Measurements from ENCODE around the gene WDFY2. TPM values are rescaled to one million over a fixed set of nuclear protein-coding genes. Genes with fewer than 3 reads are reported as not detected.

The WDFY2 gene
- total and polyA plus RNA-seq, 2 of the 8 experiments (the other 6 are each of a cell fraction or from before 2014, with no cell fraction given): 13.9 to 29.0 TPM

DNA sequence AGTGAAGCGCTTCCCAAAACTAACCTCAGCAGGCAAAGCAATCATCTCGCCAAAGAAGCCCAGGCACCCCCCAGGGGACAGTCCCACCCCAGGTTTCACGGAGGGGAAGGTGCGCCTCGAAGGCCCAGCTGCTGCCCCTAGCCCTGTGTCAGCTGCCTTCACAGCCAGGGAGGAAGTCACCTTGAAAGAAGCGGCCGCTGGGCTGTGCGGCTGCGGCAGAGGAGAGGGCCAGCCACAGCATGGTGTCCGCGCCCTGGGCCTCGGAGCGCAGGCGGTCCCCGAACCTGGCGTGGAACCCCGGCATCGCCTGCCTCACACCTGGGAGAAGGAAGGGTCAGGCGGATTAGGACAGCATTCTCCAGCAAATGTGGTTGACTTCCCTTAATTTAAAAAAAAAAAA is 184.7 kb downstream of the WDFY2 start:
- Histone ChIP-seq H3K4me1 (replicated peaks in 1 of 4; ENCODE audit: control insufficient read depth in 3 of 4, insufficient read depth in 4 of 4, low read length in 3 of 4) (peaks cover 7 to 12% (median 9%) of the 10 kb centered on the region in 4 experiments), H3K27me3 (replicated peaks in 1 of 4; ENCODE audit: control insufficient read depth in 3 of 4, extremely low read depth in 1 of 4, insufficient read depth in 3 of 4, low read length in 3 of 4) (no peaks in the 10 kb centered on the region), H3K56ac (replicated peaks; ENCODE audit: insufficient read length, low read depth, low read length) (no peak overlapping the region), H3K36me3 (ENCODE audit: control insufficient read depth in 2 of 4, insufficient read depth in 4 of 4, low read length in 3 of 4) (no peaks in the 10 kb centered on the region), H3K4ac (replicated peaks; ENCODE audit: insufficient read length, low read depth, low read length) (no peak overlapping the region), H3K27ac (ENCODE audit: low read depth, low read length) (no peak overlapping the region), H4K5ac (ENCODE audit: insufficient read length, low read depth, low read length) (no peak overlapping the region), H4K8ac (ENCODE audit: extremely low read depth, insufficient read depth, low read length) (no peak overlapping the region; the same call in 1 of the 2 replicates), H2BK12ac (ENCODE audit: low read depth, low read length) (no peak overlapping the region), H2AFZ (ENCODE audit: low read length) (no peak overlapping the region), H3K14ac (ENCODE audit: insufficient read length) (no peak overlapping the region), H3K23ac (ENCODE audit: insufficient read length) (no peak overlapping the region), H3K18ac (ENCODE audit: extremely low read depth, low read length) (no peak overlapping the region), H3K4me2 (ENCODE audit: insufficient read depth in 1 of 2, low read depth in 2 of 2, low read length in 2 of 2) (peak overlapping the region in 1 of 2 experiments; percentile 17; a peak in 1 of 4 replicates), H3K9me3 (ENCODE audit: insufficient read depth in 2 of 2, low read depth in 1 of 2, low read length in 1 of 2) (no peaks in the 10 kb centered on the region), H2BK5ac (ENCODE audit: low read depth, low read length) (no peak overlapping the region), H3K23me2 (ENCODE audit: low read depth, low read length) (no peaks in the 10 kb centered on the region), H3K79me2 (ENCODE audit: control insufficient read depth in 1 of 2, insufficient read depth in 2 of 2, low read length in 2 of 2) (no peaks in the 10 kb centered on the region), H2BK120ac (replicated peaks; ENCODE audit: low read depth, low read length) (no peak overlapping the region), H3K9ac (replicated peaks in 1 of 4; ENCODE audit: extremely low read depth in 1 of 4, low read depth in 3 of 4, low read length in 3 of 4) (no peak overlapping the region), H3K4me3 (ENCODE audit: extremely low read depth in 1 of 4, insufficient read depth in 2 of 4, low read depth in 3 of 4, low read length in 4 of 4) (no peak overlapping the region), H2AK5ac (ENCODE audit: low read depth, low read length) (no peak overlapping the region), H4K91ac (replicated peaks; ENCODE audit: insufficient read length, low read length) (no peak overlapping the region), H3K79me1 (ENCODE audit: low read depth, low read length) (no peaks in the 10 kb centered on the region), H4K20me1 (replicated peaks in 1 of 2; ENCODE audit: control insufficient read depth in 1 of 2, insufficient read depth in 2 of 2, low read length in 2 of 2) (peaks cover 0 to 3% of the 10 kb centered on the region in 2 experiments), H2BK20ac (ENCODE audit: low read length) (no peak overlapping the region), H2BK15ac (ENCODE audit: low read length) (no peak overlapping the region)
- DNase-seq (ENCODE audit: low read depth in 1 of 2, low spot score in 2 of 2) (no peak), FAIRE-seq (no peak)
- ChIA-PET CTCF (ENCODE audit: partially characterized antibody) (interaction anchor here (0.8 to 4.3 kb wide), 18 partner anchors 11 to 447 kb away, joined by 3 to 38 read pairs (median 4); no protein-coding TSS in a partner anchor), POLR2A (ENCODE audit: partially characterized antibody) (interaction anchor here (1.1 to 2.5 kb wide), 3 partner anchors 21 to 316 kb away, joined by 3 to 11 read pairs (median 3); partner anchors contain the start of gene INTS6)
- 86% methylated on average over 19 of the region's 19 CpGs; no CpG with 5 or more reads in 1 of the 2 experiments for WGBS, 2 experiments (ENCODE audit: extremely low coverage in 1 of 2, insufficient coverage in 1 of 2, insufficient read length in 1 of 2, insufficient replicate concordance in 2 of 2, low coverage in 1 of 2, low lambda C conversion rate in 2 of 2, missing lambda C conversion rate in 1 of 2)
- TF ChIP-seq BCL11A (IDR thresholded peaks at IDR 0.05; ENCODE audit: low read depth in 2 of 2, low read length in 2 of 2) (no peak), POLR2AphosphoS5 (IDR thresholded peaks at IDR 0.05; ENCODE audit: low read depth, low read length) (no peak), JUN (IDR thresholded peaks at IDR 0.05; ENCODE audit: low read depth, low read length) (no peak), TAF7 (optimal IDR thresholded peaks at IDR 0.05; ENCODE audit: borderline replicate concordance, low read depth, low read length) (no peak), EP300 (IDR thresholded peaks at IDR 0.05; ENCODE audit: borderline replicate concordance in 1 of 2, low read depth in 2 of 2, low read length in 2 of 2) (no peak), PHF8 (conservative IDR thresholded peaks at IDR 0.05; ENCODE audit: low read depth, low read length) (no peak), CBX8 (IDR thresholded peaks at IDR 0.05; ENCODE audit: borderline replicate concordance, low read depth, low read length) (no peak), TAF1 (IDR thresholded peaks at IDR 0.05; ENCODE audit: low read depth, low read length) (no peak), FOSL1 (IDR thresholded peaks at IDR 0.05; ENCODE audit: insufficient read depth, low read depth, low read length) (no peak), CHD2 (IDR thresholded peaks at IDR 0.05; ENCODE audit: low read length) (no peak), SIX5 (IDR thresholded peaks at IDR 0.05; ENCODE audit: low read depth, low read length) (no peak), BACH1 (IDR thresholded peaks at IDR 0.05; ENCODE audit: low read length) (no peak), SIN3A (conservative IDR thresholded peaks at IDR 0.05 in 1 of 2, IDR thresholded peaks at IDR 0.05 in 1 of 2; ENCODE audit: low read depth in 1 of 2, low read length in 2 of 2) (no peak), POLR2A (IDR thresholded peaks at IDR 0.05; ENCODE audit: control extremely low read depth in 1 of 2, low read depth in 2 of 2, low read length in 2 of 2) (no peak)
- TF ChIP-seq, protein P1, sequence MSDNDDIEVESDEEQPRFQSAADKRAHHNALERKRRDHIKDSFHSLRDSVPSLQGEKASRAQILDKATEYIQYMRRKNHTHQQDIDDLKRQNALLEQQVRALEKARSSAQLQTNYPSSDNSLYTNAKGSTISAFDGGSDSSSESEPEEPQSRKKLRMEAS (IDR thresholded peaks at IDR 0.05): no peak

Measured in H1 (cell line).